Measurements from ENCODE around the gene TMA16. TPM values are rescaled to one million over a fixed set of nuclear protein-coding genes. Genes with fewer than 3 reads are reported as not detected.

TMA16 gene
- total and polyA plus RNA-seq, 2 of the 13 experiments (the other 11 are each of a cell fraction or from before 2014, with no cell fraction given): 8.1 to 52.5 TPM

DNA sequence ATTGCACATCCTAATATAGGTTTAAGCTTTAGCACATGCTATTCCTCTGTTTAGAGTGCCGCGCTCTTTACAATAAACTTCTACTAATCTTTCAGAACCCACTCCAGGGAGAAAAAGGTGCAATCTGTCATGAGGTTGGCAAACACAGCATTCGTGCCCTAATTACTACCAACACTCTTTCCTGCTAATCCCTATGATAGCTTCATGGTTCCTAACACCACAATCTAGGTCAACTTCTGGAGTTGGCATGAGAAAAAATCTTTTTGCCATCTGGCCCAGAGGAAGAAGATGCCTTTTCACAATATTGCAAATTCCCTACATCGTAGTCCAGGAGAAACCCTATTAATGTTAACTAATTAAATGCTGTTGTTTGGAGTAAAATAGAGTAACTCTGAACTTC, 39.6 kb downstream of the TMA16 start (continued):
- TF ChIP-seq ZNF773 (CRISPR knock-in tag; IDR thresholded peaks at IDR 0.05; ENCODE audit: borderline replicate concordance): no peak
- TF ChIP-seq, protein P1, sequence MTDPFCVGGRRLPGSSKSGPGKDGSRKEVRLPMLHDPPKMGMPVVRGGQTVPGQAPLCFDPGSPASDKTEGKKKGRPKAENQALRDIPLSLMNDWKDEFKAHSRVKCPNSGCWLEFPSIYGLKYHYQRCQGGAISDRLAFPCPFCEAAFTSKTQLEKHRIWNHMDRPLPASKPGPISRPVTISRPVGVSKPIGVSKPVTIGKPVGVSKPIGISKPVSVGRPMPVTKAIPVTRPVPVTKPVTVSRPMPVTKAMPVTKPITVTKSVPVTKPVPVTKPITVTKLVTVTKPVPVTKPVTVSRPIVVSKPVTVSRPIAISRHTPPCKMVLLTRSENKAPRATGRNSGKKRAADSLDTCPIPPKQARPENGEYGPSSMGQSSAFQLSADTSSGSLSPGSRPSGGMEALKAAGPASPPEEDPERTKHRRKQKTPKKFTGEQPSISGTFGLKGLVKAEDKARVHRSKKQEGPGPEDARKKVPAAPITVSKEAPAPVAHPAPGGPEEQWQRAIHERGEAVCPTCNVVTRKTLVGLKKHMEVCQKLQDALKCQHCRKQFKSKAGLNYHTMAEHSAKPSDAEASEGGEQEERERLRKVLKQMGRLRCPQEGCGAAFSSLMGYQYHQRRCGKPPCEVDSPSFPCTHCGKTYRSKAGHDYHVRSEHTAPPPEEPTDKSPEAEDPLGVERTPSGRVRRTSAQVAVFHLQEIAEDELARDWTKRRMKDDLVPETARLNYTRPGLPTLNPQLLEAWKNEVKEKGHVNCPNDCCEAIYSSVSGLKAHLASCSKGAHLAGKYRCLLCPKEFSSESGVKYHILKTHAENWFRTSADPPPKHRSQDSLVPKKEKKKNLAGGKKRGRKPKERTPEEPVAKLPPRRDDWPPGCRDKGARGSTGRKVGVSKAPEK (CRISPR knock-in tag; IDR thresholded peaks at IDR 0.05; ENCODE audit: borderline replicate concordance): no peak
- TF ChIP-seq ZNF12 (CRISPR knock-in tag; IDR thresholded peaks at IDR 0.05): no peak
- no peak for TF ChIP-seq ZNF761 (CRISPR knock-in tag; conservative IDR thresholded peaks at IDR 0.05)

DNA sequence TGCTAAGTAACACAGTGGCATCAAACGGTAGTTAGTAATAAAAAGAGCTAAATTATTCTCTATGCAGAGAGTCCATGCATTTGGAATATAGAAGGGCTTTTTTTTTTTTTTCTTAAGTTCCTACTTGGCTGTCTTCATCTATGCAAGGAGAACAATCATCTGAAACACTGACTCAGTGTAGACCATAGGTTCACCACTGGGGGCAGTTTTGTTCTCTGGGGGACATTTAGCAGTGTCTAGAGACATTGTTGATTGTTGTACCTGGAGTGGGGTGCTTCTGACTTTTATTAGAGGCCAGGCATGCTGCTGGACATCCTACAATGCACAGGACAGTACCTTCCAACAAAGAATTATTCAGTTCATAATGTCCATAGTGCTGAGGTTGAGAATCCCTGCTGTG, 41.2 kb downstream of the TMA16 start:
- WGBS (ENCODE audit: low lambda C conversion rate): 95% methylated on average over 1 of the region's 1 CpG
- CTCF ChIA-PET (ENCODE audit: low intra/inter-chr PET ratio, low total read pairs): no interaction called here
- Histone ChIP-seq H3K27me3 (ENCODE audit: control insufficient read depth in 1 of 2, insufficient read depth in 2 of 2, low read length in 2 of 2) (no peaks in the 10 kb centered on the region), H3K36me3 (replicated peaks in 1 of 2; ENCODE audit: control insufficient read depth in 1 of 2, insufficient read depth in 2 of 2, low read length in 2 of 2) (no peaks in the 10 kb centered on the region; a peak in 1 of 5 replicates), H4K20me1 (ENCODE audit: insufficient read depth, low read length) (no peaks in the 10 kb centered on the region), H3K27ac (ENCODE audit: extremely low read length, insufficient read depth, low read length) (no peak overlapping the region), H3K79me2 (ENCODE audit: insufficient read depth, low read length) (no peaks in the 10 kb centered on the region), H3K4me1 (ENCODE audit: insufficient read depth, low read length) (no peaks in the 10 kb centered on the region), H3K4me3 (replicated peaks in 1 of 3; ENCODE audit: insufficient read depth in 1 of 3, low read depth in 2 of 3, low read length in 3 of 3) (no peak overlapping the region), H3K9me3 (ENCODE audit: low read length) (no peaks in the 10 kb centered on the region), H3K9ac (ENCODE audit: insufficient read depth, low read depth, low read length) (no peak overlapping the region), H3K4me2 (ENCODE audit: low read depth, low read length) (no peak overlapping the region), H2AFZ (ENCODE audit: low read length) (no peak overlapping the region)
- DNase-seq (ENCODE audit: low spot score) (no peak), ATAC-seq (peak; percentile 71), FAIRE-seq (no peak)
- POLR2A ChIA-PET: no interaction called here
- no TSS peak for BruUV-seq (replicated peaks)
- intact Hi-C loops (cut with micrococcal nuclease; ENCODE audit: unreplicated experiment): no loop called here
- in situ Hi-C loops (cut with HindIII; ENCODE audit: extremely low pct_ligation_motif_present, low pct_unique_long_range_greater_than_20kb): loop anchor here (25.0 kb wide), 1 partner anchor 1048 kb away; no protein-coding TSS in a partner anchor
- TF ChIP-seq TFAP4 (IDR thresholded peaks at IDR 0.05; ENCODE audit: borderline replicate concordance, low read depth) (no peak), EP300 (IDR thresholded peaks at IDR 0.05; ENCODE audit: low read depth in 2 of 2, low read length in 2 of 2) (no peak), EP300 (CRISPR knock-in tag; IDR thresholded peaks at IDR 0.05; ENCODE audit: borderline replicate concordance) (no peak), MIXL1 (CRISPR knock-in tag; IDR thresholded peaks at IDR 0.05) (no peak), ZNF782 (CRISPR knock-in tag; IDR thresholded peaks at IDR 0.05; ENCODE audit: borderline replicate concordance) (no peak), ZNF839 (CRISPR knock-in tag; IDR thresholded peaks at IDR 0.05; ENCODE audit: borderline replicate concordance) (no peak), ZNF772 (CRISPR knock-in tag; IDR thresholded peaks at IDR 0.05) (no peak), ZSCAN22 (CRISPR knock-in tag; IDR thresholded peaks at IDR 0.05) (no peak), ZC3H13 (CRISPR knock-in tag; IDR thresholded peaks at IDR 0.05) (no peak), SP140L (CRISPR knock-in tag; IDR thresholded peaks at IDR 0.05; ENCODE audit: borderline replicate concordance) (no peak), ZNF253 (CRISPR knock-in tag; IDR thresholded peaks at IDR 0.05; ENCODE audit: borderline replicate concordance) (no peak), ZFP1 (CRISPR knock-in tag; IDR thresholded peaks at IDR 0.05) (no peak), NFIC (IDR thresholded peaks at IDR 0.05; ENCODE audit: low read length) (no peak), SNRNP70 (IDR thresholded peaks at IDR 0.05; ENCODE audit: low read depth, low read length) (no peak)
- TF ChIP-seq, protein P2, sequence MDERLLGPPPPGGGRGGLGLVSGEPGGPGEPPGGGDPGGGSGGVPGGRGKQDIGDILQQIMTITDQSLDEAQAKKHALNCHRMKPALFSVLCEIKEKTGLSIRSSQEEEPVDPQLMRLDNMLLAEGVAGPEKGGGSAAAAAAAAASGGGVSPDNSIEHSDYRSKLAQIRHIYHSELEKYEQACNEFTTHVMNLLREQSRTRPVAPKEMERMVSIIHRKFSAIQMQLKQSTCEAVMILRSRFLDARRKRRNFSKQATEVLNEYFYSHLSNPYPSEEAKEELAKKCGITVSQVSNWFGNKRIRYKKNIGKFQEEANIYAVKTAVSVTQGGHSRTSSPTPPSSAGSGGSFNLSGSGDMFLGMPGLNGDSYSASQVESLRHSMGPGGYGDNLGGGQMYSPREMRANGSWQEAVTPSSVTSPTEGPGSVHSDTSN (CRISPR knock-in tag; IDR thresholded peaks at IDR 0.05): no peak
- TF ChIP-seq, protein P3, sequence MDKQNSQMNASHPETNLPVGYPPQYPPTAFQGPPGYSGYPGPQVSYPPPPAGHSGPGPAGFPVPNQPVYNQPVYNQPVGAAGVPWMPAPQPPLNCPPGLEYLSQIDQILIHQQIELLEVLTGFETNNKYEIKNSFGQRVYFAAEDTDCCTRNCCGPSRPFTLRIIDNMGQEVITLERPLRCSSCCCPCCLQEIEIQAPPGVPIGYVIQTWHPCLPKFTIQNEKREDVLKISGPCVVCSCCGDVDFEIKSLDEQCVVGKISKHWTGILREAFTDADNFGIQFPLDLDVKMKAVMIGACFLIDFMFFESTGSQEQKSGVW (CRISPR knock-in tag; IDR thresholded peaks at IDR 0.05; ENCODE audit: borderline replicate concordance): no peak

Measured in HepG2 (cell line).